Type B pancreatic cell (in vitro differentiated cells): ENCODE measurements around the gene PLEKHH3. TPM values are rescaled to one million over a fixed set of nuclear protein-coding genes. Genes with fewer than 3 reads are reported as not detected.

Experiments used
- DNase-seq: peaks from one replicate; pipeline ENCODE4 v3.0.0; 2021; ENCODE audit warnings: mixed read lengths; ENCODE audit not compliant: unreplicated experiment; ENCODE audit errors: extremely low spot score
- H3K27ac Mint-ChIP-seq: 2 replicates; pipeline ENCODE4 v1.8.0; 2021; ENCODE audit warnings: mild to moderate bottlenecking, mixed read lengths
- H3K27me3 Mint-ChIP-seq: 2 replicates; pipeline ENCODE4 v1.8.0; 2021; ENCODE audit warnings: mixed read lengths
- H3K36me3 Mint-ChIP-seq: 2 replicates; pipeline ENCODE4 v1.8.0; 2021; ENCODE audit warnings: mixed read lengths
- H3K4me1 Mint-ChIP-seq: one replicate; pipeline ENCODE4 v1.8.0; 2021; ENCODE audit warnings: mixed read lengths; ENCODE audit not compliant: unreplicated experiment
- H3K4me3 Mint-ChIP-seq: 2 replicates; pipeline ENCODE4 v1.8.0; 2021; ENCODE audit warnings: mild to moderate bottlenecking, mixed read lengths
- H3K9me3 Mint-ChIP-seq: 2 replicates; pipeline ENCODE4 v1.8.0; 2021; ENCODE audit warnings: mixed read lengths
- CTCF ChIP-seq: fragments of 200-600 bp; sonication (generic); conservative IDR thresholded peaks from 2 replicates; pipeline ENCODE4 v1.5.0; 2021; ENCODE audit warnings: antibody characterized with exemption, mild to moderate bottlenecking
- total RNA-seq: library from RNA; stranded (reverse); gene quantifications from 2 replicates; pipeline ENCODE4 v1.2.1, GENCODE V29; 2021; ENCODE audit warnings: low replicate concordance

The PLEKHH3 gene
- total RNA-seq, 1 donor from 2014 or later, result 29.1 TPM

GRCh38 chr17:42708588-42708987 lies 31.8 kb upstream of the PLEKHH3 start:
- no peak for DNase-seq
- Mint-ChIP-seq H3K9me3 (no peaks in the 10 kb centered on the region), H3K36me3 (peaks cover 26% of the 10 kb centered on the region), H3K4me1 (no peaks in the 10 kb centered on the region), H3K27ac (no peak overlapping the region), H3K27me3 (no peaks in the 10 kb centered on the region), H3K4me3 (no peak overlapping the region)
- TF ChIP-seq CTCF, result no peak

- peaks cover 20% of the 10 kb centered on the region for H3K36me3 Mint-ChIP-seq
- DNase-seq, result no peak
- no peaks in the 10 kb centered on the region for H3K27me3 Mint-ChIP-seq
- no peaks in the 10 kb centered on the region for H3K4me1 Mint-ChIP-seq
- no peaks in the 10 kb centered on the region for H3K9me3 Mint-ChIP-seq
- no peak for TF ChIP-seq CTCF
- H3K27ac Mint-ChIP-seq, result no peak overlapping the region
- no peak overlapping the region for H3K4me3 Mint-ChIP-seq
These were observed 29.9 kb upstream of the PLEKHH3 start for GRCh38 chr17:42706732-42707131.

GRCh38 chr17:42704837-42705494 lies 28.2 kb upstream of the PLEKHH3 start:
- no peaks in the 10 kb centered on the region for H3K9me3 Mint-ChIP-seq
- H3K27me3 Mint-ChIP-seq, result no peaks in the 10 kb centered on the region
- no peak for TF ChIP-seq CTCF
- H3K27ac Mint-ChIP-seq, result no peak overlapping the region
- DNase-seq, result no peak
- peaks cover 18% of the 10 kb centered on the region for H3K36me3 Mint-ChIP-seq
- H3K4me1 Mint-ChIP-seq, result no peaks in the 10 kb centered on the region
- no peak overlapping the region for H3K4me3 Mint-ChIP-seq

GRCh38 chr17:42704490-42704836 lies 27.7 kb upstream of the PLEKHH3 start:
- Mint-ChIP-seq H3K36me3 (peaks cover 18% of the 10 kb centered on the region), H3K9me3 (no peaks in the 10 kb centered on the region), H3K27ac (no peak overlapping the region), H3K4me1 (no peaks in the 10 kb centered on the region), H3K27me3 (no peaks in the 10 kb centered on the region), H3K4me3 (no peak overlapping the region)
- no peak for DNase-seq
- no peak for TF ChIP-seq CTCF

- Mint-ChIP-seq H3K36me3 (peaks cover 5% of the 10 kb centered on the region), H3K27ac (no peak overlapping the region), H3K4me3 (no peak overlapping the region), H3K4me1 (no peaks in the 10 kb centered on the region), H3K27me3 (no peaks in the 10 kb centered on the region), H3K9me3 (no peaks in the 10 kb centered on the region)
- DNase-seq, result no peak
- no peak for TF ChIP-seq CTCF
These were observed 25.7 kb upstream of the PLEKHH3 start for GRCh38 chr17:42702446-42702845.
